Measurements from ENCODE around the gene UNC13D.
"Not testable (repeated sequence)": the region's sequence is repeated elsewhere in the genome, so short reads cannot be mapped to it uniquely, and the experiment has no call there.

UNC13D gene

DNA sequence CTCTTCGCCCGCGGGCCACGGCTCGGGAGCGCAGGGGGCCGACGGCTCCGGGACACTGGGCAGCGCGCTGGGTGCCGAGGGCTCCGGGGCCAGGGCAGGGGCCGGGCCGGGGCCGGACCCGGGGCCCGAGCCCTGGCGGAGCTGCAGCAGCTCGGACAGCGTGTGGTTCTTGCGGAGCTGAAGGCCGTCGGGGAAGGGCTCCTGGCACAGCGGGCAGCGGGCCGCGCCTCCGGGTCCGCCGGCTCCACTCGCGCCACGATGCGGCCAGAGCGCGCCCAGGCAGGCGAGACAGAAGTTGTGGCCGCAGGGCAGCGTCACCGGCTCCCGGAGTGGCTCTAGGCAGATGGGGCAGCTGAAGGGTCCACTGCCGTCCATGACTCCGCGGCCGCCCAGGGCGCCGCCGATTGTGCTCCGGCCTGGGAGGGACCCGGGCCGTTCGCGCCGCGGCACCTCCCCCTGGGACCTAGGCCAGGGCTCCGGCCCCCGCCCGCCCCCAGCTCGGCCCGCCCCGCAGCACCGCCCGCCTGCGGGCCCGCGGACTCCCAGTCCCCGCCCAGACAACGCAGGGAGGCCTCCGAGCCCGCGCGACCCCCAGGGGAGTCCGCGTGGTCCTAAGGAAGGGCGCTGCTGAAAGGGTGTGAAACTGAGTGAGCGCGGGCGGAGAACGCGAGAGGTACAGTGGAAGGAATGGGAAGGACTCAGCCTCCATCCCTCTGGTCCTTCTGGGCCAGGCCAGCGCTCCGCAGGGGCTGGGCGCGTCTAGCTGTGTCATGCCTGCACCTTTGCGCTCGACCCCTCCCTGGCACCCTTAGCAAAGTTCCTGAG lies 34.2 kb upstream of the UNC13D start, which contains the start of gene TRIM47:
Gene TRIM47, minus strand, starts transcription at position 408 of the 825 bp plus-strand sequence. Its CDS starts 33 bp downstream, at position 375.
- Mint-ChIP-seq H3K4me1 (peaks cover 56% of the 10 kb centered on the region), H3K9me3 (no peaks in the 10 kb centered on the region), H3K36me3 (peaks cover 16% of the 10 kb centered on the region), H3K27ac (peak within 1 kb of the TSS; percentile 93), H3K4me3 (peak within 1 kb of the TSS; percentile 97), H3K27me3 (peaks cover 52% of the 10 kb centered on the region)
- CTCF ChIA-PET = interaction anchor here (0.7 to 9.2 kb wide), 7 partner anchors 10 to 243 kb away, joined by 3 to 103 read pairs (median 5); partner anchors contain the start of genes TRIM65 and WBP2
- peak; percentile 50 for DNase-seq

DNA sequence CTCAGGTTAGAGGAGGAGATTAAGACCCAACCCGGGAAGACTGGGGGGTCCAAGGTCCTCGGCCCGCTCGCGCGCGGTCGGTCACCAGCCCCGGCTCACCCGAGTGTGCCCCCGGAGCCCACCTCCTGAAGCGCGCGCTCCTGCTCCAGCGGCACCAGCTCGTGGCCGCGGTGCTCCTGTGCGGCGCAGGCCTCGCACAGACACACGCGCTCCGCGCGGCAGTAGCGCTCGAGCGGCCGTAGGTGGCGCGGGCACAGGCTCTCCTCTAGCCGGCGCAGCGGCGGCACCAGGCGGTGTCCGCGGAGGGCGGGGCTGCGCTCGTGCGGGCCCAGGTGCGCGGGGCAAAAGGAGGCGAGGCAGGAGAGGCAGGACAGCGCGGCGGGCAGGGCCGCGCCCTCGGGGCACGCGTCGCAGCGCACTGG lies 33.6 kb upstream of the UNC13D start:
- Mint-ChIP-seq H3K4me3 (peak overlapping the region; percentile 97), H3K27me3 (peaks cover 48% of the 10 kb centered on the region), H3K36me3 (peaks cover 16% of the 10 kb centered on the region), H3K4me1 (peaks cover 62% of the 10 kb centered on the region), H3K9me3 (no peaks in the 10 kb centered on the region), H3K27ac (peak overlapping the region; percentile 93)
- DNase-seq = peak; percentile 85
- CTCF ChIA-PET = interaction anchor here (0.6 to 9.2 kb wide), 9 partner anchors 11 to 70 kb away, joined by 3 to 103 read pairs (median 5); partner anchors contain the start of genes TRIM65 and WBP2

GRCh38 chr17:75876938-75877751 lies 32.9 kb upstream of the UNC13D start:
- Mint-ChIP-seq H3K9me3 (no peaks in the 10 kb centered on the region), H3K4me1 (peaks cover 62% of the 10 kb centered on the region), H3K27ac (peak overlapping the region; percentile 93), H3K4me3 (peak overlapping the region; percentile 97), H3K36me3 (peaks cover 16% of the 10 kb centered on the region), H3K27me3 (peaks cover 41% of the 10 kb centered on the region)
- CTCF ChIA-PET = interaction anchor here (0.6 to 9.2 kb wide), 11 partner anchors 10 to 69 kb away, joined by 3 to 103 read pairs (median 5); partner anchors contain the start of genes TRIM65 and WBP2
- peak; percentile 49 for DNase-seq

GRCh38 chr17:75876190-75876937 lies 32.2 kb upstream of the UNC13D start:
- Mint-ChIP-seq H3K4me3 (peak overlapping the region; percentile 97), H3K27me3 (peaks cover 34% of the 10 kb centered on the region), H3K9me3 (no peaks in the 10 kb centered on the region), H3K27ac (peak overlapping the region; percentile 93), H3K4me1 (peaks cover 55% of the 10 kb centered on the region), H3K36me3 (peaks cover 16% of the 10 kb centered on the region)
- DNase-seq = peak; percentile 90
- CTCF ChIA-PET = interaction anchor here (1.1 to 9.2 kb wide), 10 partner anchors 9 to 69 kb away, joined by 3 to 103 read pairs (median 5); partner anchors contain the start of genes TRIM65, UNC13D and WBP2

GRCh38 chr17:75875940-75876189 lies 31.7 kb upstream of the UNC13D start:
- CTCF ChIA-PET = interaction anchor here (1.1 to 9.2 kb wide), 9 partner anchors 8 to 49 kb away, joined by 3 to 103 read pairs (median 5); partner anchors contain the start of genes TRIM65, UNC13D and WBP2
- H3K9me3 Mint-ChIP-seq = no peaks in the 10 kb centered on the region
- peak overlapping the region; percentile 97 for H3K4me3 Mint-ChIP-seq
- H3K4me1 Mint-ChIP-seq = peaks cover 53% of the 10 kb centered on the region
- no peak for DNase-seq
- H3K36me3 Mint-ChIP-seq = peaks cover 16% of the 10 kb centered on the region
- H3K27ac Mint-ChIP-seq = peak overlapping the region; percentile 93
- peaks cover 29% of the 10 kb centered on the region for H3K27me3 Mint-ChIP-seq

GRCh38 chr17:75875182-75875939 lies 31.2 kb upstream of the UNC13D start:
- Mint-ChIP-seq H3K27me3 (peaks cover 24% of the 10 kb centered on the region), H3K4me1 (peaks cover 56% of the 10 kb centered on the region), H3K27ac (peak overlapping the region; percentile 93)

DNA sequence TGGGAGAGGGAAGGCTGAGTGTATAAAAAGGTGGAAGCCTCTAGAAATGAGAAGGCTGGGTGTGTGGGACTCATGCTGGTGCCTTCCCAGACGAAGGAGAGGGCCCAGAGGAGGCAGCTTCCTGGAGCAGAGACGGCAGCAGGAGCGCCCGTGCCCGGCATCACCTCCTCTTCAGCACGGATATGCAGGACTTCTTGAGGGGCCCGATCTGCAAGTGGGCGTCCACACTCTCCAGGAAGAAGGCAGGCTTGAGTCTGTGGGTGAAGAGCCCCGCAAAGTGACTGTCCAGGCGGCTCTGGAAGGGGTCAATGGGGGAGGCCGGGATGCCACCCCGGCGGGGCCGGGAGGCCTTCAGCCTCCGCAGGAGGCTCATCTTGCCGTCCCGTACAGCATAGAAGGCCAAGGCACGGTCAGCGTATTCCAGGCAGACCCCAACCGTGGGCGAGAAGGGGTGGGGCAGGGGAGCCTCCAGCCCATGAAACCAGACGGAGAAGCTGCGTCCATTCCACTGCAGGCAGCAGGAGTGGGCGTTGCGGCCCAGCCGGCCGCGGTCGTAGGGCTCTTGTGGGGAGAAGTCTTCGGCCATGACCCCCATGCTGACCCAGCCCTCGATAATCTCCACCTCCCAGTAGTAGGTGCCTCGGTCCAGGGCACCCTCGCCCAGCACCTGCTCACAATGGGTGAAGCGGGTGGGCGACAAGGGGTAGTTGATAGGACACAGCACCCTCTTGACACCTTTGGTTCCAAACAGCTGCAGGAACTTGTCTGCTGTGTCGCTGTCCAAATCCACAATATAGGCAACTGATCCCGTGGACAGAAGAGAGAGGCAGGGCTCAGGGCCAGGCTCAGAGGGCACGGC lies 30.3 kb upstream of the UNC13D start:
- Mint-ChIP-seq H3K36me3 (peaks cover 16% of the 10 kb centered on the region), H3K9me3 (no peaks in the 10 kb centered on the region), H3K27ac (peak overlapping the region; percentile 55), H3K4me3 (no peak overlapping the region), H3K4me1 (peaks cover 56% of the 10 kb centered on the region), H3K27me3 (peaks cover 16% of the 10 kb centered on the region)
- CTCF ChIA-PET = interaction anchor here (1.0 to 9.2 kb wide), 7 partner anchors 13 to 30 kb away, joined by 4 to 103 read pairs (median 8); partner anchors contain the start of genes MRPL38, TRIM65 and WBP2
- no peak for DNase-seq

More at GRCh38 chr17:75875182-75875939, 31.2 kb upstream of the UNC13D start:
- Mint-ChIP-seq H3K4me3 (peak overlapping the region; percentile 97), H3K9me3 (no peaks in the 10 kb centered on the region), H3K36me3 (peaks cover 16% of the 10 kb centered on the region)
- CTCF ChIA-PET = interaction anchor here (1.0 to 9.2 kb wide), 10 partner anchors 8 to 48 kb away, joined by 3 to 103 read pairs (median 4); partner anchors contain the start of genes MRPL38, TRIM65, UNC13D and WBP2
- no peak for DNase-seq

- CTCF ChIA-PET = interaction anchor here (1.0 to 4.8 kb wide), 5 partner anchors 12 to 126 kb away, joined by 3 to 31 read pairs (median 5); partner anchors contain the start of gene TRIM65
- H3K4me1 Mint-ChIP-seq = peaks cover 54% of the 10 kb centered on the region
- peaks cover 16% of the 10 kb centered on the region for H3K36me3 Mint-ChIP-seq
- no peak overlapping the region for H3K4me3 Mint-ChIP-seq
- DNase-seq = no peak
- no peaks in the 10 kb centered on the region for H3K9me3 Mint-ChIP-seq
- peaks cover 10% of the 10 kb centered on the region for H3K27me3 Mint-ChIP-seq
- H3K27ac Mint-ChIP-seq = peak overlapping the region; percentile 97
Measured at GRCh38 chr17:75873587-75874322, 29.6 kb upstream of the UNC13D start.

- CTCF ChIA-PET = interaction anchor here (0.6 to 4.8 kb wide), 6 partner anchors 11 to 262 kb away, joined by 3 to 31 read pairs (median 4); partner anchors contain the start of gene TRIM65
- peak overlapping the region; percentile 97 for H3K27ac Mint-ChIP-seq
- H3K27me3 Mint-ChIP-seq = peaks cover 4% of the 10 kb centered on the region
- DNase-seq = peak; percentile 89
- peak overlapping the region; percentile 28 for H3K4me3 Mint-ChIP-seq
- H3K9me3 Mint-ChIP-seq = no peaks in the 10 kb centered on the region
- H3K4me1 Mint-ChIP-seq = peaks cover 50% of the 10 kb centered on the region
- H3K36me3 Mint-ChIP-seq = peaks cover 16% of the 10 kb centered on the region
Measured at GRCh38 chr17:75872434-75873351, 28.5 kb upstream of the UNC13D start.

DNA sequence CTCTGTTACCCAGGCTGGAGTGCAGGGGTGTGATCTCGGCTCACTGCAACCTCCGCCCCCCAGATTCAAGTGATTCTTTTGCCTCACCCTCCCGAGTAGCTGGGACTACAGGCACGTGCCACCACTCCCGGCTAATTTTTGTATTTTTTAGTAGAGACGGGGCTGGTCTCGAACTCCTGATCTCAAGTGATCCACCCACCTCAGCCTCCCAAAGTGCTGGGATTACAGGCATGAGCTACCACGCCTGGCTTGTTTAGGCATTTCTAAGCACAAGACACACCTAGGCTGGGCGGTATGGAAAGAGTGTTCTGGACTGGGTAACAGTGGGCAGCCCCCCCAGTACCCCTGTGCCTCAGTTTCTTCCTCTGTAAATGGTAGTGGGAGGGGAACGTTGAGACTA lies 26.0 kb upstream of the UNC13D start:
- not testable (repeated sequence) for H3K27me3 Mint-ChIP-seq, H3K27ac Mint-ChIP-seq, DNase-seq, H3K36me3 Mint-ChIP-seq, H3K4me3 Mint-ChIP-seq, H3K9me3 Mint-ChIP-seq
- H3K4me1 Mint-ChIP-seq = peaks cover 34% of the 10 kb centered on the region
- CTCF ChIA-PET = interaction anchor here (1.0 to 4.8 kb wide), 2 partner anchors 9 to 26 kb away, joined by 3 to 31 read pairs; partner anchors contain the start of gene TRIM65

Measured in activated naive CD4-positive, alpha-beta T cell treated with anti-CD3 and anti-CD28 coated beads, Interleukin-2, amount 10 ng/mL, durations not matched to agents 7 days and 5 days (primary cell).